B cell (primary cell): ENCODE measurements around the gene OR52A1. TPM values are rescaled to one million over a fixed set of nuclear protein-coding genes. Genes with fewer than 3 reads are reported as not detected.

Experiments
- ATAC-seq: fragments of 200-7000 bp; cut with Tn5 transposase; one replicate; pipeline ENCODE4 v1.10.0; 2021; ENCODE audit warnings: low read depth, mild to moderate bottlenecking, moderate number of reproducible peaks, moderate library complexity
- CTCF ChIA-PET: fragments of 350-600 bp; sonication (Branson Sonifier 250); formaldehyde crosslinking; loops from one replicate; lab custom pipeline; 2021; ENCODE audit warnings: antibody characterized with exemption, inconsistent platforms; lab: Charles Lee
- POLR2A ChIA-PET: fragments of 350-600 bp; sonication (Branson Sonifier 250); formaldehyde crosslinking; loops from one replicate; lab custom pipeline; 2021; ENCODE audit warnings: antibody characterized with exemption; lab: Charles Lee
- DNase-seq: peaks from one replicate; pipeline ENCODE4 v3.0.0; 2013
- H2AFZ ChIP-seq: 2 replicates; pipeline ENCODE4 v1.6.1; 2012; ENCODE audit warnings: mild to moderate bottlenecking, low read depth, low read length; ENCODE audit not compliant: insufficient read depth, poor library complexity, severe bottlenecking
- H3K27ac ChIP-seq, 2 donors: 1 replicate in 1 of 2; 2 replicates in 1 of 2; pipeline ENCODE4 v1.5.1; 2012 to 2013; ENCODE audit warnings: low read length in 2 of 2, mild to moderate bottlenecking in 2 of 2, moderate library complexity in 1 of 2
- H3K27me3 ChIP-seq, 4 experiments: fragments of 200-600 bp in 1 of 4; sonication (generic) in 1 of 4; replicated peaks in 1 of 4; 1 replicate in 2 of 4; 2 replicates in 2 of 4; pipeline versions ENCODE4 v1.6.1 to v1.7.0; 2013 to 2016; ENCODE audit warnings: low read length in 3 of 4, mild to moderate bottlenecking in 2 of 4, mixed read lengths in 1 of 4, moderate library complexity in 1 of 4; ENCODE audit not compliant: insufficient read depth in 4 of 4, control insufficient read depth in 3 of 4; ENCODE audit errors: control extremely low read depth in 1 of 4
- H3K36me3 ChIP-seq, 2 experiments: replicated peaks in 1 of 2; 1 replicate in 1 of 2; 2 replicates in 1 of 2; pipeline versions ENCODE4 v1.6.1 to v1.7.1; 2013; ENCODE audit warnings: low read length in 1 of 2; ENCODE audit not compliant: insufficient read depth in 2 of 2, control insufficient read depth in 1 of 2; ENCODE audit errors: control extremely low read depth in 1 of 2, extremely low read depth in 1 of 2
- H3K4me1 ChIP-seq, 2 donors: fragments of 200-600 bp in 1 of 2; sonication (generic) in 1 of 2; 1 replicate in 1 of 2; 2 replicates in 1 of 2; pipeline versions ENCODE4 v1.5.1 to v1.6.1; 2013 to 2017; ENCODE audit warnings: low read length in 2 of 2; ENCODE audit not compliant: control insufficient read depth in 2 of 2, insufficient read depth in 2 of 2
- H3K4me2 ChIP-seq: replicated peaks from 2 replicates; pipeline ENCODE3; 2012; ENCODE audit warnings: mild to moderate bottlenecking, low read depth, low read length; ENCODE audit not compliant: poor library complexity, severe bottlenecking
- H3K4me3 ChIP-seq, 5 experiments: fragments of 200-600 bp in 1 of 5; sonication (generic) in 1 of 5; 1 replicate in 3 of 5; 2 replicates in 2 of 5; pipeline versions ENCODE4 v1.5.1 to v1.7.0; 2011 to 2016; ENCODE audit warnings: low read length in 4 of 5, mild to moderate bottlenecking in 4 of 5, low read depth in 2 of 5, control low read depth in 1 of 5, moderate library complexity in 1 of 5; ENCODE audit not compliant: insufficient read depth in 1 of 5; ENCODE audit errors: control extremely low read depth in 1 of 5, extremely low read depth in 1 of 5
- H3K79me2 ChIP-seq: fragments of 200-600 bp; sonication (generic); one replicate; pipeline ENCODE4 v1.6.0; 2016; ENCODE audit warnings: low read length; ENCODE audit not compliant: control insufficient read depth, insufficient read depth
- H3K9ac ChIP-seq: fragments of 200-600 bp; sonication (generic); 2 replicates; pipeline ENCODE4 v1.6.1; 2017; ENCODE audit warnings: mild to moderate bottlenecking, low read length, moderate library complexity
- H3K9me3 ChIP-seq, 3 donors: one replicate each; pipeline versions ENCODE4 v1.6.1 to v1.7.1; 2013; ENCODE audit warnings: low read length in 2 of 3; ENCODE audit not compliant: control insufficient read depth in 2 of 3, insufficient read depth in 1 of 3; ENCODE audit errors: control extremely low read depth in 1 of 3
- H4K20me1 ChIP-seq: 2 replicates; pipeline ENCODE4 v1.6.0; 2012; ENCODE audit warnings: mild to moderate bottlenecking, low read length; ENCODE audit not compliant: insufficient read depth, control insufficient read depth, poor library complexity, severe bottlenecking
- H3K27ac Mint-ChIP-seq: one replicate; pipeline ENCODE4 v1.8.0; 2021; ENCODE audit warnings: mixed read lengths
- H3K27me3 Mint-ChIP-seq: one replicate; pipeline ENCODE4 v1.8.0; 2021; ENCODE audit warnings: mixed read lengths
- H3K4me1 Mint-ChIP-seq: one replicate; pipeline ENCODE4 v1.8.0; 2021; ENCODE audit warnings: mixed read lengths
- H3K4me3 Mint-ChIP-seq: one replicate; pipeline ENCODE4 v1.8.0; 2021; ENCODE audit warnings: mixed read lengths
- H3K9me3 Mint-ChIP-seq: one replicate; pipeline ENCODE4 v1.8.0; 2022; ENCODE audit warnings: mixed read lengths; ENCODE audit not compliant: insufficient read depth
- CTCF ChIP-seq: fragments of 200-600 bp; IDR thresholded peaks from one replicate; pipeline ENCODE4 v1.8.0; 2022; ENCODE audit warnings: antibody characterized with exemption, mild to moderate bottlenecking
- EZH2 ChIP-seq: IDR thresholded peaks from 2 replicates; pipeline ENCODE4 v1.6.1; 2012; ENCODE audit warnings: borderline replicate concordance, low read depth, mild to moderate bottlenecking, moderate library complexity, low read length; ENCODE audit not compliant: insufficient read depth, poor library complexity, severe bottlenecking
- WGBS: methylation state at CpG from one replicate; pipeline ENCODE4 v1.1.5; 2013; ENCODE audit warnings: missing lambda C conversion rate; ENCODE audit not compliant: insufficient coverage; 5-methylcytosine and 5-hydroxymethylcytosine counted together
- intact Hi-C: fragments of 100-400 bp; cut with micrococcal nuclease; formaldehyde crosslinking; loops from one replicate; pipeline ENCODE4 v1.10.0; 2022
- polyA plus RNA-seq: library from polyadenylated mRNA; depleted of rRNA; stranded (reverse); fragments of >200 nt; gene quantifications from 2 replicates; pipeline ENCODE4 v1.2.3, GENCODE V29; 2012
- total RNA-seq, 2 donors: library from RNA; stranded (reverse); fragments of 120-200 nt in 1 of 2; gene quantifications; 1 replicate in 1 of 2; 2 replicates in 1 of 2; pipeline versions ENCODE4 v1.2.3 to v1.2.4, GENCODE V29; 2013 to 2022

The OR52A1 gene
- total and polyA plus RNA-seq, 2 donors (not counting 1 experiment from before 2014, with no cell fraction given) = not detected

- H3K27me3 Mint-ChIP-seq = peaks cover 18% of the 10 kb centered on the region
- CTCF ChIA-PET = interaction anchor here (0.7 to 1.7 kb wide), 5 partner anchors 11 to 686 kb away, joined by 3 to 7 read pairs (median 3); partner anchors contain the start of gene OR52A5
These were observed 30.6 kb downstream of the OR52A1 start for GRCh38 chr11:5123802-5124521.

More at GRCh38 chr11:5123802-5124521, 30.6 kb downstream of the OR52A1 start:
- peak; percentile 63 for DNase-seq
- Histone ChIP-seq H3K9me3 (no peaks in the 10 kb centered on the region), H3K27me3 (peaks cover 0 to 4% (median 0%) of the 10 kb centered on the region in 4 experiments), H3K9ac (no peak overlapping the region), H3K36me3 (no peaks in the 10 kb centered on the region), H3K4me1 (no peaks in the 10 kb centered on the region), H3K4me2 (no peak overlapping the region), H2AFZ (no peak overlapping the region), H3K4me3 (no peak overlapping the region), H4K20me1 (no peaks in the 10 kb centered on the region), H3K79me2 (no peaks in the 10 kb centered on the region), H3K27ac (no peak overlapping the region)
- ATAC-seq = peak; percentile 45
- intact Hi-C loops = loop anchor here (5.0 kb wide), 1 partner anchor 258 kb away; the partner anchor contains the start of gene OR51M1
- POLR2A ChIA-PET = no interaction called here
- H3K9me3 Mint-ChIP-seq = no peaks in the 10 kb centered on the region
- H3K27ac Mint-ChIP-seq = no peak overlapping the region
- no CpG with 5 or more reads among the region's 4 CpGs for whole genome bisulfite sequencing
- peak; percentile 89 for TF ChIP-seq CTCF
- TF ChIP-seq EZH2 = no peak
- H3K4me1 Mint-ChIP-seq = no peaks in the 10 kb centered on the region
- no peak overlapping the region for H3K4me3 Mint-ChIP-seq
